WTC11 (cell line): Measurements from ENCODE around the gene ADK. TPM values are rescaled to one million over a fixed set of nuclear protein-coding genes. Genes with fewer than 3 reads are reported as not detected.
A peak's percentile ranks its signal among the peaks of the same experiment; 100 is the strongest.

Experiments used
- ATAC-seq: fragments of 200-7000 bp; cut with Tn5 transposase; 2 replicates; pipeline ENCODE4 v1.10.0; 2021; ENCODE audit warnings: mild to moderate bottlenecking, moderate library complexity
- CTCF ChIA-PET: fragments of 300-600 bp; sonication (Branson Sonifier 250); formaldehyde crosslinking; loops from one replicate; lab custom pipeline; 2021; ENCODE audit warnings: antibody characterized with exemption; lab: Charles Lee
- POLR2A ChIA-PET: fragments of 350-600 bp; sonication (Branson Sonifier 250); formaldehyde crosslinking; loops from one replicate; lab custom pipeline; 2021; ENCODE audit warnings: antibody characterized with exemption; lab: Charles Lee
- DNase-seq: peaks from one replicate; pipeline ENCODE4 v3.0.0; 2021; ENCODE audit warnings: low spot score
- H3K27ac Mint-ChIP-seq: 2 replicates; pipeline ENCODE4 v1.8.0; 2021; ENCODE audit warnings: mixed read lengths
- H3K27me3 Mint-ChIP-seq: 2 replicates; pipeline ENCODE4 v1.8.0; 2021; ENCODE audit warnings: low read depth, mild to moderate bottlenecking, moderate library complexity, mixed read lengths
- H3K36me3 Mint-ChIP-seq: 2 replicates; pipeline ENCODE4 v1.8.0; 2021; ENCODE audit warnings: mixed read lengths
- H3K4me1 Mint-ChIP-seq: 2 replicates; pipeline ENCODE4 v1.8.0; 2022; ENCODE audit warnings: mixed read lengths
- H3K4me3 Mint-ChIP-seq: 2 replicates; pipeline ENCODE4 v1.8.0; 2021; ENCODE audit warnings: mild to moderate bottlenecking, moderate library complexity, mixed read lengths
- H3K9me3 Mint-ChIP-seq: 2 replicates; pipeline ENCODE4 v1.8.0; 2021; ENCODE audit warnings: mixed read lengths
- MXD4 ChIP-seq: fragments of 250-450 bp; sonication (Bioruptor Pico); IDR thresholded peaks from 2 replicates; pipeline ENCODE4 v1.8.0; 2021; ENCODE audit warnings: mild to moderate bottlenecking, moderate library complexity, borderline replicate concordance
- NFE2L1 ChIP-seq: sonication (generic); formaldehyde crosslinking; IDR thresholded peaks from 2 replicates; pipeline ENCODE4 v1.8.1; 2023; ENCODE audit warnings: missing genetic modification reagents
- NR1H2 ChIP-seq: sonication (generic); formaldehyde crosslinking; IDR thresholded peaks from 2 replicates; pipeline ENCODE4 v1.9.0; 2021; ENCODE audit warnings: mild to moderate bottlenecking, moderate library complexity, missing genetic modification reagents
- TEAD4 ChIP-seq: sonication (generic); formaldehyde crosslinking; IDR thresholded peaks from 2 replicates; pipeline ENCODE4 v1.8.0; 2022; ENCODE audit warnings: mild to moderate bottlenecking, missing genetic modification reagents
- TP53 ChIP-seq: sonication (generic); formaldehyde crosslinking; IDR thresholded peaks from 2 replicates; pipeline ENCODE4 v1.8.1; 2023; ENCODE audit warnings: mild to moderate bottlenecking, missing genetic modification reagents
- ZNF219 ChIP-seq: sonication (generic); formaldehyde crosslinking; IDR thresholded peaks from 2 replicates; pipeline ENCODE4 v1.8.0; 2023; ENCODE audit warnings: missing genetic modification reagents, mild to moderate bottlenecking, borderline replicate concordance
- ZNF317 ChIP-seq: sonication (generic); formaldehyde crosslinking; IDR thresholded peaks from 2 replicates; pipeline ENCODE4 v1.8.1; 2023; ENCODE audit warnings: low read depth, mild to moderate bottlenecking, moderate library complexity, missing genetic modification reagents, borderline replicate concordance
- ZNF396 ChIP-seq: fragments of 250-450 bp; sonication (Bioruptor Pico); IDR thresholded peaks from 2 replicates; pipeline ENCODE4 v1.8.0; 2021; ENCODE audit warnings: mild to moderate bottlenecking, moderate library complexity, borderline replicate concordance
- total RNA-seq: library from RNA; stranded (reverse); gene quantifications from 3 replicates; pipeline ENCODE4 v1.2.3, GENCODE V29; 2021
- TF ChIP-seq, protein P1 (sequence below): fragments of 250-450 bp; sonication (Bioruptor Pico); IDR thresholded peaks from 2 replicates; pipeline ENCODE4 v1.9.0; 2021; ENCODE audit warnings: mild to moderate bottlenecking, borderline replicate concordance
- TF ChIP-seq, protein P2 (sequence below): fragments of 250-450 bp; sonication (Bioruptor Pico); IDR thresholded peaks from 2 replicates; pipeline ENCODE4 v1.8.0; 2021; ENCODE audit warnings: mild to moderate bottlenecking
- TF ChIP-seq, protein P3 (sequence below): sonication (generic); formaldehyde crosslinking; IDR thresholded peaks from 2 replicates; pipeline ENCODE4 v1.8.1; 2022; ENCODE audit warnings: low read depth, mild to moderate bottlenecking, moderate library complexity, missing genetic modification reagents, borderline replicate concordance

The ADK gene
- total RNA-seq, 1 experiment from 2014 or later: 32.7 TPM

DNA sequence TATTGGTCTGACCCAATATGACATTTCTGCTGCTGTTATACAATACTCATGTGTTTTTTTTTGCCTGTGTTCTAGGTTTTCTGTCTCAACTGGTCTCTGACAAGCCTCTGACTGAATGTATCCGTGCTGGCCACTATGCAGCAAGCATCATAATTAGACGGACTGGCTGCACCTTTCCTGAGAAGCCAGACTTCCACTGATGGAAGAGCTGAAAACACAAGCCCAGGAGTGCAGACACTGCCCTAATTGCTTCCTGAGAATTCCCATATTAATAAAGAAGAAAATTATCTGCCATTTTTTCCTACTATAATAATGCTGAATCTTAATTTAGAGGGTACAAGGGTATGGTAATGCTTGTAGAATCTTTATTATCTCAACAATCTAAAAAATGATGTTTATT, 557.2 kb downstream of the ADK start (continued):
- TF ChIP-seq, protein P1, sequence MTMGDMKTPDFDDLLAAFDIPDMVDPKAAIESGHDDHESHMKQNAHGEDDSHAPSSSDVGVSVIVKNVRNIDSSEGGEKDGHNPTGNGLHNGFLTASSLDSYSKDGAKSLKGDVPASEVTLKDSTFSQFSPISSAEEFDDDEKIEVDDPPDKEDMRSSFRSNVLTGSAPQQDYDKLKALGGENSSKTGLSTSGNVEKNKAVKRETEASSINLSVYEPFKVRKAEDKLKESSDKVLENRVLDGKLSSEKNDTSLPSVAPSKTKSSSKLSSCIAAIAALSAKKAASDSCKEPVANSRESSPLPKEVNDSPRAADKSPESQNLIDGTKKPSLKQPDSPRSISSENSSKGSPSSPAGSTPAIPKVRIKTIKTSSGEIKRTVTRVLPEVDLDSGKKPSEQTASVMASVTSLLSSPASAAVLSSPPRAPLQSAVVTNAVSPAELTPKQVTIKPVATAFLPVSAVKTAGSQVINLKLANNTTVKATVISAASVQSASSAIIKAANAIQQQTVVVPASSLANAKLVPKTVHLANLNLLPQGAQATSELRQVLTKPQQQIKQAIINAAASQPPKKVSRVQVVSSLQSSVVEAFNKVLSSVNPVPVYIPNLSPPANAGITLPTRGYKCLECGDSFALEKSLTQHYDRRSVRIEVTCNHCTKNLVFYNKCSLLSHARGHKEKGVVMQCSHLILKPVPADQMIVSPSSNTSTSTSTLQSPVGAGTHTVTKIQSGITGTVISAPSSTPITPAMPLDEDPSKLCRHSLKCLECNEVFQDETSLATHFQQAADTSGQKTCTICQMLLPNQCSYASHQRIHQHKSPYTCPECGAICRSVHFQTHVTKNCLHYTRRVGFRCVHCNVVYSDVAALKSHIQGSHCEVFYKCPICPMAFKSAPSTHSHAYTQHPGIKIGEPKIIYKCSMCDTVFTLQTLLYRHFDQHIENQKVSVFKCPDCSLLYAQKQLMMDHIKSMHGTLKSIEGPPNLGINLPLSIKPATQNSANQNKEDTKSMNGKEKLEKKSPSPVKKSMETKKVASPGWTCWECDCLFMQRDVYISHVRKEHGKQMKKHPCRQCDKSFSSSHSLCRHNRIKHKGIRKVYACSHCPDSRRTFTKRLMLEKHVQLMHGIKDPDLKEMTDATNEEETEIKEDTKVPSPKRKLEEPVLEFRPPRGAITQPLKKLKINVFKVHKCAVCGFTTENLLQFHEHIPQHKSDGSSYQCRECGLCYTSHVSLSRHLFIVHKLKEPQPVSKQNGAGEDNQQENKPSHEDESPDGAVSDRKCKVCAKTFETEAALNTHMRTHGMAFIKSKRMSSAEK (CRISPR knock-in tag): no peak
- TF ChIP-seq, protein P2, sequence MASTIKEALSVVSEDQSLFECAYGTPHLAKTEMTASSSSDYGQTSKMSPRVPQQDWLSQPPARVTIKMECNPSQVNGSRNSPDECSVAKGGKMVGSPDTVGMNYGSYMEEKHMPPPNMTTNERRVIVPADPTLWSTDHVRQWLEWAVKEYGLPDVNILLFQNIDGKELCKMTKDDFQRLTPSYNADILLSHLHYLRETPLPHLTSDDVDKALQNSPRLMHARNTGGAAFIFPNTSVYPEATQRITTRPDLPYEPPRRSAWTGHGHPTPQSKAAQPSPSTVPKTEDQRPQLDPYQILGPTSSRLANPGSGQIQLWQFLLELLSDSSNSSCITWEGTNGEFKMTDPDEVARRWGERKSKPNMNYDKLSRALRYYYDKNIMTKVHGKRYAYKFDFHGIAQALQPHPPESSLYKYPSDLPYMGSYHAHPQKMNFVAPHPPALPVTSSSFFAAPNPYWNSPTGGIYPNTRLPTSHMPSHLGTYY (CRISPR knock-in tag): no peak
- TF ChIP-seq NR1H2 (CRISPR knock-in tag): no peak
- TF ChIP-seq TEAD4 (CRISPR knock-in tag): no peak
- TF ChIP-seq NFE2L1 (CRISPR knock-in tag): no peak
- TF ChIP-seq, protein P3, sequence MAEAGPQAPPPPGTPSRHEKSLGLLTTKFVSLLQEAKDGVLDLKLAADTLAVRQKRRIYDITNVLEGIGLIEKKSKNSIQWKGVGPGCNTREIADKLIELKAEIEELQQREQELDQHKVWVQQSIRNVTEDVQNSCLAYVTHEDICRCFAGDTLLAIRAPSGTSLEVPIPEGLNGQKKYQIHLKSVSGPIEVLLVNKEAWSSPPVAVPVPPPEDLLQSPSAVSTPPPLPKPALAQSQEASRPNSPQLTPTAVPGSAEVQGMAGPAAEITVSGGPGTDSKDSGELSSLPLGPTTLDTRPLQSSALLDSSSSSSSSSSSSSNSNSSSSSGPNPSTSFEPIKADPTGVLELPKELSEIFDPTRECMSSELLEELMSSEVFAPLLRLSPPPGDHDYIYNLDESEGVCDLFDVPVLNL (CRISPR knock-in tag): no peak
- TF ChIP-seq ZNF396 (CRISPR knock-in tag): no peak
- TF ChIP-seq ZNF317 (CRISPR knock-in tag): no peak

DNA sequence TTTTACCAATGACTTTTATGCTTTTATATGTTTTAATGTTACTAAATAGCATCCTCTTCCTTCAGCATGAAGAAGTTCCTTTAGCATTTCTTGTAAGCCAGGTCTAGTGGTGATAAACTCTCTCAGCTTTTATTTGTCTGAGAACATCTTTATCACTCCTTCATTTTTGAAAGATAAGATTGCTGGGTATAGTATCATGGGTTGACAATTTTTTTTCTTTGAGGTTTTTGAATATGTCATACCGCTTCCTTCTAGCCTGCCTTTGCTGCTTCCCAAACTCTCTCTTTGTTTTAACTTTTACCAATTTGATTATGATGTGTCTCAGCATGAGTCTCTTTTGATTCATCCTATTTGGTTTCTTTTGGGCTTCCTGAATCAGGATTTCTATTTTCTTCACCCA, 567.2 kb downstream of the ADK start:
- Mint-ChIP-seq H3K4me1 (no peaks in the 10 kb centered on the region), H3K4me3 (no peak overlapping the region)
- DNase-seq: no peak
- ATAC-seq: no peak
- TF ChIP-seq, protein P1 (CRISPR knock-in tag): no peak
- no peak for TF ChIP-seq MXD4 (CRISPR knock-in tag)
- TF ChIP-seq ZNF219 (CRISPR knock-in tag): no peak
- TF ChIP-seq, all 79 proteins: peak for 0
- H3K36me3 Mint-ChIP-seq: peaks cover 59% of the 10 kb centered on the region
- H3K9me3 Mint-ChIP-seq: peaks cover 71% of the 10 kb centered on the region
- ChIA-PET CTCF (no interaction called here), POLR2A (no interaction called here)
- H3K27ac Mint-ChIP-seq: no peak overlapping the region
- peaks cover 7% of the 10 kb centered on the region; the same call in 1 of the 2 replicates for H3K27me3 Mint-ChIP-seq

DNA sequence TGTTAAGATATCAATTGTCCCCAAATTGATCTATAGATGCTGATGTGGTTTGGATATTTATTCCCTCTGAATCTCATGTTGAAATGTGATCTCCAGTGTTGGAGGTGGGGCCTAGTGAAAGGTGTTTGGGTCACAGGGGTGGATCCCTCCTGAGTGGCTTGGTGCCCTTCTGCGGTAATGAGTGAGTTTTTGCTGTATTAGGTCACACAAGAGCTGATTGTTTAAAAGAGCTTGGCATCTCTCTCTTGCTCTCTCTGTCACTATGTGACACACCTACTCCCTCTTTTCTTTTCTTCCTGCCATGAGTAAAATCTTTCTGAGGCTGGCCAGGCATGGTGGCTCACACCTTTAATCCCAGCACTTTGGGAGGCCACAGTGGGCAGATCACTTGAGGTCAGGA, 577.2 kb downstream of the ADK start:
- ChIA-PET CTCF (no interaction called here), POLR2A (no interaction called here)
- TF ChIP-seq TP53 (CRISPR knock-in tag): no peak
- ATAC-seq: no peak
- Mint-ChIP-seq H3K4me1 (peaks cover 23% of the 10 kb centered on the region), H3K27me3 (no peaks in the 10 kb centered on the region; the same call in 1 of the 2 replicates), H3K36me3 (peaks cover 28% of the 10 kb centered on the region), H3K9me3 (peaks cover 36% of the 10 kb centered on the region), H3K4me3 (no peak overlapping the region), H3K27ac (peak overlapping the region; percentile 38; the same call in 1 of the 2 replicates)
- DNase-seq: no peak
